Activated naive CD4-positive, alpha-beta T cell treated with Interleukin-2 at 50 U/mL for 16 hours (primary cell): ENCODE measurements around the gene RFX4.

ENCODE experiments used
- DNase-seq: peaks from one replicate; pipeline ENCODE4 v3.0.0-alpha.2; 2020

The RFX4 gene

GRCh38 chr12:106736051-106736957 lies 153.5 kb downstream of the RFX4 start:
- no peak for DNase-seq

GRCh38 chr12:106739318-106739717 lies 156.5 kb downstream of the RFX4 start:
- DNase-seq = no peak

DNA sequence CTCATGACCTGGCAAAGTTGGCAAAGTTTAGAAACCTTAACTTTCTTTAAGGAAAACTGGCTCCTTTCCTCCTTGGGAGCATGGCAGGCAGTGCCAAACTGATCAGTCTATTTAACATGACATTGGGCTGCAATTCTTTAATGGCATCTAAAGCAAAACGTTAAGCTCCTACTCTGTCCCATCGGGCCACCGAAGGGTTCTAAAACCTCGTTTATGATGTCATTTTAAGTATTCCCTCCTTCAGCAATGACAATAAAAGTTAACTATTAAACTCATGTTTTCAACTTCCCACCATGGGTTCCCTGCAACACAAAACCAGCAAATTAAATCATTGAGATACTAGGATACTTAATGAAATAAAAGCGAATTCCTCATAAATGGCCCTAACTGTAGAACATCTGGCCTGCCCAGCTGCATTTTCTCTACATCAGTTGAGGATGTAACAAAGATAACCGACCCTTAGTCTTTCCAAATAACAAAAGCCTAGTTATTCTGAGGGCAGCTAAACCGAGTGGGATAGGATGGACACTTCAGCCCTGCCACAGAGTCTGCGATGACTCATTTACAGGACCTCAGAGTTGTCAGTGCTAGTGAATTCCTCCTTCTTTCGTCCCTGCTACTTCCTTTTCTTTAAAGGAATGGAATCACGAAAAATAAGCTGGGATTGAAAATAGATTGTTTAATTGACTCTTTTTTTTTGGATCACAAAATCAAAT lies 157.2 kb downstream of the RFX4 start:
- no peak for DNase-seq

DNA sequence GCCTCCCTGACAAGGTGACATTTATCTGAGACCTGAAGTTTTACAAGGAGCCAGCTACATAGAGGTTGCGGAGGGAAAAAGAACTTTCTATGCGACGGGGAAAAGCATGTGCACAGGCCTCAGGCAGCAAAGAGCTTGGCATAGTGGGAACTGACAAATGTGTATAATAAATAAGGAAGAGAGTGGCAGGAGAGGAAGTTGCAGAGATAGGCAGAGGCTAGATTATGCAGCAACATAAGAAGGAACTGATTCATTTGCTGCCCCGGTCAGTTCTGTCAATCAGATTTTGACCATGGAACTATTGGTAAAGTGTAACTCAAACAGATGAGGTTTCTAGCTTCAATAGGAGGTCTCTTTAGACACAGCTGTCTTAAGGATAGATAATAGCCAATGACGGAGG lies 158.0 kb downstream of the RFX4 start:
- no peak for DNase-seq

- no peak for DNase-seq
Measured at GRCh38 chr12:106741247-106741646, 158.4 kb downstream of the RFX4 start.

GRCh38 chr12:106743270-106743988 lies 160.6 kb downstream of the RFX4 start:
- DNase-seq = no peak

DNA sequence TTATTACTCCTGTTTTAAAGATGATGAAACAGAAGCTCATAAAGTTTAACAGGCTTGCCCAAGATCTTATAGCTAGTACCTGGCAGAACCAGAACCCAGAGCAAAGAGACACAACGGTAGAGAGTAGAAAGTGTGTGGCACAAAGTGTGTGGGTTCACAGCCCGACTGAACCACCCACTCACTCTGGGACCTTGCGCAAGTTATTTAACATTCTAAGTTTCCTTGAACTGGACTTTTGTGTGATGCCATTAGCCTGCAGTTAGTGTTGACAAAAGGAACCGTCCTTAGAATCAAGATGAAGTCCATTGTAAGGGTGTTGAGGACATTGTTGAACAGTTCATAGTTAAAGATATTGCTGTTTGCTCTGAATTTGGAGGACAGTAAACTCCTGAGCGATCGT lies 161.8 kb downstream of the RFX4 start:
- DNase-seq = no peak

DNA sequence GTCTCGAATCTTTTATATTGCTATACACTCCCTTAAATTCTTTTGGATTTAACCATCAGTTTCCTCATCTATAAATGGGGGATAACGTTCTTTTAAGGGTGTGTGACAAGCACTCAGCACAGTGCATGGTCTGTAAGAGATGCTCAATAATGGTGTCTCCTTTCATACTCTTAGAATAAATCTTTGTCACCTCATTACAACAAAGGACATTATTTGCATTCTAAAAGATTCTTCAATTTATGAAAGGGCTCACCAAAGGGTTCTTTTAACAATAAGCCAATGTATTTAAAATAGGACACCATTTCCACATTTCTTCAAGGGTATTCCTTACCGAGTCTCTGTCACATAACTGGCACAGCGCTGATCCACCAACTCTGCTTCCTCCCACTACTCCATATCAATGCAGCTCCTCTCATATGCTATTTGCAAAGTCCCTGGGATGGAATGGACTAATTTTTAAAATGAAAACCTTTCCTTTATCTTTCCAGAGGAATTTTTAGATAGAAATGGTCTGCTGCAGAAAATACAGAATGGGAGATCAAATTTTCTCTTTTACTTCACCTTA lies 162.5 kb downstream of the RFX4 start:
- DNase-seq = no peak

GRCh38 chr12:106747973-106748436 lies 165.2 kb downstream of the RFX4 start:
- DNase-seq = no peak

GRCh38 chr12:106750524-106750923 lies 167.7 kb downstream of the RFX4 start:
- DNase-seq = no peak

DNA sequence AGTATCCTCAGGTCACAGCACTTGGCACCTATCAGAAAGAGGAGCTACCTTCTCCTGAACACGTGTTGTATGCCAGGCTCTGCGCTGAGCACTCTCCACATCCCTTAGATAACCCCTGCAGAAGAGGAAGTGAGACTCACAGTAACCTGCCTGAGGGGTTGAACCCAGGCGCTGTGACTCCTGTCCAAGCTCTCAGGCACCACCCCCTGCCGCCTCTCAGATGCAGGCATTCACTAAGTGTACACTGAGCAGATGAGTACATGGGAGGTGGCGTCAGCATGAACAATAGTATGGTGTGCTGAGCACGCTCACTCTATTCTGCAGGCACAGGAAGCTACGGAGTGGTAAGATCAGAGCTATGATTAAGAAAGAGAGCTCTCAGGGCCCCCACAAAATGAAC lies 170.7 kb downstream of the RFX4 start:
- DNase-seq = peak; percentile 52

DNA sequence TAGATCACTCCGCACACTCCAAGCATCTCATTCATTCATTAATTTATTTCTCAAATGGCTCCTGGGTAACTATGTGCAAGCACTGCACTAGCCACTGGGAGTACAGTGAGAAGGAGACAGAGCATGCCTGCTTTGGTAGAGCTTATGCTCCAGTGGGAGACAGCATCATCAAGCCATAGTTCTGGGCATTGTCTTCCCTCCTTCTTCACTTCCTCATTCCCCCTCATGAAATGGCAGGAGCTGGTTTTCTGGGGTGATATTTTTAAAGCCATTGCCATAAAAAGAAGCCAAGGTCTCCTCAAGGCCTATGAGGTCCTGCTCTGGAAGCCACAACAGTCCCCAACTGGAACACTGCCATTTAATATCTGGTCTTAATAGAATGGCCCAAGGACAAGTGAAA lies 171.5 kb downstream of the RFX4 start:
- no peak for DNase-seq

GRCh38 chr12:106757623-106758348 lies 175.0 kb downstream of the RFX4 start:
- no peak for DNase-seq

- DNase-seq = no peak
Measured at GRCh38 chr12:106758349-106759110, 175.7 kb downstream of the RFX4 start.

- no peak for DNase-seq
Measured at GRCh38 chr12:106759526-106760183, 176.9 kb downstream of the RFX4 start.

GRCh38 chr12:106760184-106760531 lies 177.4 kb downstream of the RFX4 start:
- peak; percentile 14 for DNase-seq

DNA sequence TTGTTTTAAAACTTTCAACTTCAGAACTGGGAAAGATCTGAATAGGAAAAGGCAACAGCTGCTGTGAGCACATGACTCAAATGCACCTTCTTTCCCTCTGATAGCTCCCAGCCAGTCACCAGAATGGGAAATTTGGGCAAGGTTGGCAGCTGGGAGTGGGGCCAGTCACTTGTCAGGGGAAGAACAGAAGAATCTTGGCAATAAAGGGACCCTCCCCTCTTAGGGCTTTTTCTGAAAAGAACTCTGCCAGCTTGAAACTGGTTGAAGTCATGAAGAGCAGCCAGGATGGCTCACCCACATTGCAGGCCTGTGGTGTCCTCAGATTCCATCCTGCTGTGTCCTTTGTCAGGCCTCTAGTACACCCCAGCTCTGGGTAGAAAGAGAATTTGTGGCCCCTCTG lies 181.4 kb downstream of the RFX4 start:
- no peak for DNase-seq

GRCh38 chr12:106764738-106765137 lies 181.9 kb downstream of the RFX4 start:
- DNase-seq = no peak

- no peak for DNase-seq
Measured at GRCh38 chr12:106766393-106766826, 183.6 kb downstream of the RFX4 start.

DNA sequence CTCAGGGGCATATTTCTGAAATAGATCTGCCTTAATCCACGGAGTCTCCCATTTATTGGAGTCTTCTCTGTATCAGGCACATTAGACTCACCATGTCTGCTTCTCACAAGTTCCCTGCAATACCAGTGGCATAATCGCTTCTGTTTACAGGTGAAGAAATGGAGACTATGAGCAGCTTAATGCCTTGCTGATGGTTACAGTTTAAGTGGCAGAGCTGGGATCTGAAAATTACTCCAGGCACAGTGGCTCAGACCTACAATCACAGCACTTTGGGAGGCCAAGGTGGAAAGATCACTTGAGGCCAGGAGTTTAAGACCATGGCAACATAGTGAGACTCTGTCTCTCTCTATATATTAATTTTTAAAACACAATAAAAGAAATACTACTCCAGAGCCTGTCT lies 184.4 kb downstream of the RFX4 start:
- no peak for DNase-seq
